GM10266 (cell line): ENCODE results near the gene CISD1.

Source experiments
- DNase-seq: peaks from one replicate; pipeline ENCODE4 v3.0.0; 2012; ENCODE audit errors: extremely low spot score
- CTCF ChIP-seq: IDR thresholded peaks from 2 replicates; pipeline ENCODE4 v1.5.1; 2012; ENCODE audit warnings: mild to moderate bottlenecking, low read depth; ENCODE audit not compliant: control insufficient read depth, insufficient read depth; ENCODE audit errors: missing control alignments

The CISD1 gene

DNA sequence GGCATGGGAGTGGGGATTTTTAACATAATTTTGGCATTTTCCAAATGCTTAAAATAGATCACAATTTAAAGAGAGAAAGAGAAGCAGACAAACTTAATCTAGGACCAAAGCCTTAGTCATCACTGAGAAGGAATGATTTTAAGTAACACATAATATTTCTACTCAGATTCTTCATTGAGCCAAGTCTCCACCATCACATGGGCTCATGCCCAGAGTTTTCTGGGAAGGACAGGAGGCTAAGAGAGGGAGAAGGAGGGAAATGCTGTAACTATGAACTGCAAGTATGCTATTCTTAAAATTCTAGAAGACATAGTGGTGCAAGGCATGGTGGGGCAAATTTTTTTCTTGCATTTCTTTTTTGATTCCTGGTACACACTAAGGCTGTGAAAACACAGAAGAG is 42.1 kb downstream of the CISD1 start:
- TF ChIP-seq CTCF: no peak
- DNase-seq: no peak

DNA sequence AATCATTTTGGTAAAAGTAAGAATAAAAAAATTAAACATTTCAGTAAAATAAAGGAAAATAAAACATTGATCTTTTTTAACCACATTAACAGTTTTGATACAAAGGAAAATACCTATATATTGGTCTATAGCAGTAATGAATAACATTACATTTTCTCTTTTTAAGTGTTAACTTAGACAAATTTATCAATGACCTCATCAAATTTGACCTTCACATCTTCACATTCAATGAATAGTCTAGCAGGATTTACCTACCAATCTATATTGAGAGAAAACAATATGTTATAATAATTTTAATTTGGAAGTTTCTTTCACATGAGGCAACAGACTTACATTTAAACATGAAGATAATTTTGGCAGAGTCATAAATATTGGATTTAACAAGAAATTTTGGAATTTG is 47.9 kb downstream of the CISD1 start:
- TF ChIP-seq CTCF: no peak
- no peak for DNase-seq

- no peak for DNase-seq
- TF ChIP-seq CTCF: no peak
Observed at GRCh38 chr10:58318346-58318745, 49.4 kb downstream of the CISD1 start.

- TF ChIP-seq CTCF: no peak
- DNase-seq: no peak
Observed at GRCh38 chr10:58319599-58319998, 50.6 kb downstream of the CISD1 start.

DNA sequence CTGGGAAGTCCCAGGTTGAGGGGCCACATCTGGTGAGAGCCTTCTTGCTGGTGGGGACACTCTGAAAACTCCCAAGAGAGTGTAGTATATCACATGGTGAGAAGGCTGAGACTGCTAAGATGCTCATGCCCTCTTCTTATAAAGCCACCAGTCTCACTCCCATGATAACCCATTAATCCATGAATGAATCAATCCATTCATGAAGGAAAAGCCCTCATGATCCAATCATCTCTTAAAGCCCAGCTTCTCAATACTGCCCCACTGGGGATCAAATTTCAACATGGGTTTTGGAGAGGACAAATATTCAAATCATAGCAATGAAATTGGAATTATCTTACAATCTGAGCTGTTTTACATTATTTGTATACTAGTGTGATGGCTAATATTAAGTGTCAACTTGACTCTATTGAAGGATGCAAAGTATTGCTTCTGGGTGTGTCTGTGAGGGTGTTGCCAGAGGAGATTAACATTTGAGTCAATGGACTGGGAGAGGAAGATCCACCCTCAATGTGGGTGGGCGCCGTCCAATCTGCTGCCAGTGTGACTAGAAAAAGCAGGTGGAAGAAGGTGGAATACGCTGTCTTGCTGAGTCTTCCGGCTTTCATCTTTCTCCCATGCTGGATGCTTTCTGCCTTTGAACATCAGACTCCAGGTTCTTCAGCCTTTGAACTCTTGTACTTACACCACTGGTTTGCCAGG is 51.5 kb downstream of the CISD1 start:
- TF ChIP-seq CTCF: no peak
- no peak for DNase-seq

GRCh38 chr10:58322072-58322834 is 53.3 kb downstream of the CISD1 start:
- no peak for DNase-seq
- TF ChIP-seq CTCF: no peak

GRCh38 chr10:58322835-58323209 is 53.9 kb downstream of the CISD1 start:
- no peak for TF ChIP-seq CTCF
- DNase-seq: no peak
